Fibroblast of skin of left biceps (primary cell): ENCODE measurements around the gene SAMSN1.

Experiments used
- DNase-seq, 2 experiments: peaks; one replicate each; pipeline ENCODE4 v3.0.0-alpha.2; 2013; ENCODE audit warnings: low read depth in 2 of 2

The SAMSN1 gene

GRCh38 chr21:14545906-14546480 is at the start of gene SAMSN1:
SAMSN1 (minus strand) TSS chr21:14546315; CDS start chr21:14546261, 54 bp downstream.
- DNase-seq, result no peak

- no peak for DNase-seq
Measured at GRCh38 chr21:14595449-14595848, 49.3 kb upstream of the SAMSN1 start.

GRCh38 chr21:14594967-14595366 is 48.9 kb upstream of the SAMSN1 start:
- no peak for DNase-seq

GRCh38 chr21:14593230-14593629 is 47.1 kb upstream of the SAMSN1 start:
- DNase-seq, result no peak

- no peak for DNase-seq
Measured at GRCh38 chr21:14592296-14593000, 46.3 kb upstream of the SAMSN1 start.

GRCh38 chr21:14591882-14592281 is 45.8 kb upstream of the SAMSN1 start:
- no peak for DNase-seq

- DNase-seq, result no peak
Measured at GRCh38 chr21:14591377-14591776, 45.3 kb upstream of the SAMSN1 start.

GRCh38 chr21:14589855-14590563 is 43.9 kb upstream of the SAMSN1 start:
- no peak for DNase-seq

GRCh38 chr21:14587266-14587665 is 41.2 kb upstream of the SAMSN1 start:
- no peak for DNase-seq

- DNase-seq, result no peak
Measured at GRCh38 chr21:14585122-14585521, 39.0 kb upstream of the SAMSN1 start.

GRCh38 chr21:14584357-14585095 is 38.4 kb upstream of the SAMSN1 start:
- no peak for DNase-seq

GRCh38 chr21:14583629-14584255 is 37.6 kb upstream of the SAMSN1 start:
- no peak for DNase-seq

GRCh38 chr21:14582934-14583628 is 37.0 kb upstream of the SAMSN1 start:
- DNase-seq, result no peak

GRCh38 chr21:14581902-14582457 is 35.9 kb upstream of the SAMSN1 start:
- DNase-seq, result no peak

- no peak for DNase-seq
Measured at GRCh38 chr21:14573244-14573643, 27.1 kb upstream of the SAMSN1 start.

- DNase-seq, result no peak
Measured at GRCh38 chr21:14572204-14572780, 26.2 kb upstream of the SAMSN1 start.

GRCh38 chr21:14569868-14570267 is 23.8 kb upstream of the SAMSN1 start:
- DNase-seq, result no peak

GRCh38 chr21:14569026-14569621 is 23.0 kb upstream of the SAMSN1 start:
- no peak for DNase-seq

GRCh38 chr21:14567331-14568279 is 21.5 kb upstream of the SAMSN1 start:
- no peak for DNase-seq
